HG03460 (cell line): ENCODE results near the gene APMAP.

Experiments used
- ATAC-seq: cut with Tn5 transposase; IDR thresholded peaks from one replicate; pipeline ENCODE4 v1.9.1; 2021; ENCODE audit not compliant: unreplicated experiment

The APMAP gene

DNA sequence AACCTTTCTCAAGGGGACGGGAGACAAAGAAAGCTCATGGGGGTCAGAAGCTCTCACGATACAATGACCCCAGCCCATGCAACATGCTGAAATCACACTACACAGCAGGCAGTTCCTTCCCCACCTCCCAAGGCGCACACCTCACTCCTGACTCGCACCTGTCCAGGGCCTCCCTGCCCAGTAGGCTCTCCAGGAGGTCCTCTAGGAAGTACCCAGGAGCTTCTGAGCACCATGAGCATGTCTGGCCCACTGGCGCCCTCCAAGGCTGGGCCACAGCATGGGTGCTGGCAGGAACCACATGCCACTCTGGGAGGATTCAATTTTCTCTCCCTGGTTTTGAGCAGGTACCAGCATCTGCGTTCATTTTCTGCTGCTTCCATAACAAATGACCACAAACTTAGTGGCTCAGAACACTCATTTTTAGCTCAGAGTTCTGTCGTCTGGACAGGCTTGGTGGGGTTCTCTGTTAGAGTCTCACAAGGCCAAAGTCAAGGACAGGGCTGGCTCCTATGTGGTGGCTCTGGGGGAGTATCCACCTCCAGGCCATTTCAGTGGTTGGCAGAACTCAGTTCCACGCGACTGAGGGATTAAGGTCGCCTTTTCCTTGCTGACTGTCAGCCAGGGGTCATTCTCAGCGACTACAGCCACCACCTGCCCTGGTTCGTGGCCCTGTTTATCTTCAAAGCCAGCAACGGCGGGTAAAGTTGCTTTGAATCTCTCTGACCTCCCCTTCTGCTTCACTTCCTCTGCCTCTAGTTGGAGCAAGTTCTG is 32.7 kb upstream of the APMAP start:
- no peak for ATAC-seq

DNA sequence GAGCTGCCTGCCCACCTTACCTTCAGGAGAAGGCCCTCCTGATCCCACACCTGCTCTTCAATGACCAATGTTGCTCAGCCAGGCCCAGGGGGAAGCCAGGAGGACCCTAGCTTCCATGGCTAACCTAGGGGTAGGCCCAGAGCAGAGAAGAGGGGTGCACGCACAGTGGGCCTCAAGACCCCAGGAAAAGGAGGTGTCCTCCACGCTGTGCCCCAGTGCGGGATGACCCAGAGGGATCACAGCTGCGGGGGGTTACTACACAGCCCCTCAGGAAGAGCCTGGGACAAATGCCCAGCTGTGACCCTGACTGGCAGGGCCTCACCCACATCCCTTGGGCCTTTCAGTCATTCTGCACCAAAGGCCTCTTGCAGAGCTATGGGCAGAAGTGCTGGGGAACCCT is 31.6 kb upstream of the APMAP start:
- no peak for ATAC-seq

DNA sequence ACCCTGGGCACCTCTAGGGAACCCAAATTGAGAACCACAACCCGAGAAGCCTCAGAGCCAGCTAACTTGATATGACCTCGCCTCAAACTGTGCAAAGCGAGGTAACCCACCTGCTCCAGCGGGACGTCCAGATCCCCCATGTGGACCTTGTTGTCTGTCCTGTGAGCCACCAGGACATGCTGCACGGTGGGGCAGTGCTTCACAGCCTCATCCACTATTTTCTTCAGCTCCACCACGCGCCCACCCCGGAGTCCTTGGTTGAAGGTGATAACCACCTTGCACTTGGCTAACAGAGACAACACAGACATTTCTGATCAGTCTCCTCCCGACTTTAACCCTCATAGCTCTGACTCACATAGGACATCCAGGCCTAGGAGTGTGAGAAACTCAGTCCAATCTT is 30.8 kb upstream of the APMAP start:
- no peak for ATAC-seq

DNA sequence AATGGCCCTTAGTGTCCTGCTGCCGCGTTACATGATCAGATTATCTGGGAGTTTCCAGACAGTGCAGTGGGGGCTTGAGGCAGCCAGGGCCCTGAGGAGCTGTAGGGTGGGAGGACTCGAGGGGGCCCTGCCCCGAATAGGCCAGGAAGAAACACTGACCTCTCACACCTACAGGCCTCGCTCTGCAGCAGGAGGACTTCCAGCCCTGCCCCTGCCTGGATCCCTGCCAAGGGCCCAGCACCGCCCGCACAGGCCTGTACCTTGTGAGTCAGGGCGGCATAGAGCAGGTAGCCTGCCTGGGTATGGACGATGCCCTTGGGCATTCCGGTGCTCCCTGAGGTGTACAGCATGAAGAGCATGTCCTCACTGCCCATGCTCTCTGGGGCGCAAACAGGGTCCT is 30.1 kb upstream of the APMAP start:
- no peak for ATAC-seq

DNA sequence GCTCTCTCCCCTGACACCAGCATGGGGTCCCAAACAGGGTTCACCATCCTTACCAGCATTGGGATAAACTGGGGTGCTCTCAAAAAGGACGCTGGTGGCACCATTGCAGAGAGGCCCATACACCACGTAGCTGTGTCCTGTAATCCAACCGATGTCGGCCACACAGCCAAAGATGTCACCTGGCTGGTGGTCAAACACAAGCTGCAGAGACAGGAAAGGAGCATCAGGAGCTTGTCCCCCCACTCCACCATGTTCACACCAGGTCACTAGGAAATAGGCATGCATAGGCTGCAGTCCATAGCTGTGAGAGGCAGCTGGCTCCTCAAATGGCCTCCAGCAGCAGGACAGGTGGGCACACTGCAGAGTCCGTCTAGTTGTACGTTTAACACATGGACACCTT is 28.8 kb upstream of the APMAP start:
- ATAC-seq: no peak

DNA sequence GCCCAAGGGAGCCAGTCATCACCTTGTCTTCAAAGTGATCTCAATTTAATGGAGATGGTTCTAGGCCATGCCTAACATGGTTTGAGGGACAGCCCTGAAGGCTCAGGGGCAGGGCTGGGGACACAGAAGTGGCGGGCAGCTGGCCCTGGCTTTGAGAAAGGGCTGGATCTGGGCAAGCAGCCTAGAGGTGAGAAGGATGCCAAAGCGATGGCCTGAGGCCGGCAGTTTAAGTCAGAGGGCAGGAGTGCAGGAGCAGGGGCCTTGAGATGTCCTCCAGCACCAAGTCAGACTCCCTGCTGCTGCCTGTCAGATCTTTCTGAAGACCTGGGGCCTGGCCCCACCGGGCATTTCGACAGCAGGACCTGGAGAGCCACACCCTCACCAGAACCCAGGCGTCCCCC is 28.4 kb upstream of the APMAP start:
- ATAC-seq: no peak

DNA sequence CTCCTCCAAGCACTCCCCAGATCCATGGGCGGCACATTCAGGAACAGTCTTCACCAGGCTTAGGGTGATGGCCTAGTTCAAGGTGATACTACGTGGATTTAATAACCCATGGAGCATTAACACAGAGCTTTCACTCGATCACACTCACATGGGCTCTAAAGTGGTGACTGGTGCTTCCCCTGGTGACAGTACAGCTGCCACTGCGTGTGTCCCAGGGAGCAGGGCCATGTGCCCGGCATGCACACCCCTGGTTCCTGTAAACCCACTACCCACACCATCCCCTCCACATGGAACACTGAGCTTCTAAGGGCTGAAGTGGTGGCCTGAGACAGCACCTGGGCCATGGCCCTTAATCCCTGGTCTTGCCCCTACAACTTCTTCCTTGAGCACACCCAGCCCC is 27.8 kb upstream of the APMAP start:
- no peak for ATAC-seq

DNA sequence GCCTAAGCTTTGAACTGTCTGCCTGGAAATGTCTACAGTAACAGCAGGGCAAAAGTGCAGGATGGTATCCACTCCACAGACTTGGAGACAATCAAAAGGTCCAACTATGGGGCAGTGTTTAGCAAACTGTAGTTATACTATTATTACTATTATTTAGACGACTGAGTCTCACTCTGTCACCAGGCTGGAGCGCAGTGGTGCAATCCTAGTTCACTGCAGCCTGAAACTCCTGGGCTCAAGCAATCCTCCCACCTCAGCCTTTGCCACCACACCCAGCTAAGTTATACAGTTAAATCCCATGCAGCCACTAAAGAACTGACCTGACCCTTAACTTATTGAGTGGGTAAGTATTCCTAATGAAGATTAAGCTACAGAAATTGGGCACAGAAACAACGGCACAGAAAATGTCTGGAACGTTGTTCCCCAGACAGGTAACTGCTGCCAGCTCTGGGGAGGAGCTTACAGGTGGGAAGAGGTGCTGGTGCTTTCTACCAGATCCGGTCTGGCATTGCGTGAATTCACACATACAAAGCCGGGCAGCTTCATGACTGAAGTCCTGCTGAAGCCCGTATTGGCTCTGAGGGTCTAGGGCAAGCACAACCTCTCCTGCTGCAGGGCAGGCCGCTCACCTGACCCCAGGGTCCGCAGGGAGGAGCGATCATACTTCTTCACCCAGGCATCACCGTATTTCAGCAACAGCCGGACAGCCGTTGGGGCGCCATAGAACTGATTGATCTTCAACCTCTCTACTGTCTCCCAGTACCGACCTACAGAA is 27.0 kb upstream of the APMAP start:
- ATAC-seq: no peak

DNA sequence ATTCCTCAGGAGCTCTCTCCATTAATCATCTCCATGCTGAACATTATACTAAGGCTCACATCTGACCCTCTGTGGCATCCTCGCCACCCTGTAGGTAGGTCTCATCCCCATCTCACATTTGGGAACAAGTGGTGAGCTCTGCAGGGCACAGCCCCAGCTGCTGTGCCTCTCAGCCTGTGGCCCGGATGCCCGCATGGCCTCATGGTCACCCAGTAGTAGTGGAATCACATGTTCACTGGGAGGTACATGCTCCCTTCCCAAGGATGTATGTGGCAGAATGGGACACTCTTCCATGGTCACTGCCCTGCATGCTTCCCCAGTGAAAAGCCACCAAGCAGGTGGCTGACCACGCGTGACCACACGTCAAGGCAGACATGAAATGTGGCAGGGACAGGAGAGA is 26.3 kb upstream of the APMAP start:
- no peak for ATAC-seq

DNA sequence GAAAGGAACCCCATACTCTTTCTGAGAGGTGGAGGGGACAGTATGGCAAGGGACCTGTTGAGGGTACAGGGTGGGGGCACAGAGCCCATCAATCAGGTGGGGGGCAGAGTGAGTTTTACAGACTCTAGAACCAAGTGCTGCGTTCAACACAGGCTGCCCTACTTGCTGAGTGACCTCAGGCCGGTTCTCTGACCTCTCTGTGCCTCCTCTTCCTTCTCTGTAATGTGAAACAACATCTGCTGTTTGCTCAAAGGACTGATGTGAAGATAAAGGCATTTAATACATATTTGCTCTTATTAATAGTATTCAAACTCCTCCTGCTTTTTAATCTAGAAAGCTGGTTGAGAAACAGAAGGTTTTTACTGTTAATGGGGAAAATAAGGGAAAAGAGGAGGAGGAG is 25.9 kb upstream of the APMAP start:
- no peak for ATAC-seq

DNA sequence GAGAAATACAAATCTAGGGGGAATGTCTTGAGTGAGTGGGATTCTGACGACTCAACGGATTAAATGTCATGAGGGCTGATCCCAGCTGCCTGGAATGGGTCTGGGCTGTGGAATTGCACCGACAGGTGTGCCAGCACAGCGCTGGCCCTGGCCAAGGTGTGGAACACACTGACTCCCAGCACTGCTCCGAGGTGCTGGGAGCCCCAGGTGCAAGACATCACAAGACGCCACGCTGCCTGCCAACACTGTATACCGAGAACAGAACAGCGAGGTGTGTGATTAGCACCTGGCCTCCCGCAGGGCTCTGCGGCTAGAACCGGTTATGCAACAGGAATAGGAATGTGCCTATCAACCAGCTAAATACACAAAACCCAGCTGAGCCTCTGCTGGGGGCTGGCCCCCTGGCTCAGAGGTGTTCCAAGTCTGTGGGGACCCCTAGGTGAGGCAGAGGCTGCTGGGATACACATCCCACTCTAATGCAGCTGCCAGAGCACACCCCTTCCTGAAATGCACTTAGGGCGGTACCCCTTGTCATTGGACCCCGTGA is 24.8 kb upstream of the APMAP start:
- no peak for ATAC-seq

DNA sequence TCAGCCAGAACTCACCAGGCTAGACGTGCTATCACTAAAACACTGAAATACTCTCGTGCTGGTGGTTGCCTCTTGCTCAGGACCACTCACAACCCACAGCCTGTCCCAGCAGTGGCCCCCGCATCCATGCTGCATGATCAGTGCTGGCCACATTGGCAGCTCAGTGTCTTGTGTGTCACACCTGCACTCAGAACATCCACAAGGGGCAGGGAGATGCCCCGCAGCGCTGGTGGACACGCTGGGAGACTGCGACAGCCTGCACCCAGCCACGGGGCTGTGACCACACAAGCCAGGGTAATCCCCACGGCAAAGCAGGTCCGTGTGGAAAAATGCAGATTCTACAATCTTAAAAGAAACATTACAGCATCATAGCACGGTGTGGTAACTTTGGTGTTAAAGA is 23.9 kb upstream of the APMAP start:
- ATAC-seq: no peak

DNA sequence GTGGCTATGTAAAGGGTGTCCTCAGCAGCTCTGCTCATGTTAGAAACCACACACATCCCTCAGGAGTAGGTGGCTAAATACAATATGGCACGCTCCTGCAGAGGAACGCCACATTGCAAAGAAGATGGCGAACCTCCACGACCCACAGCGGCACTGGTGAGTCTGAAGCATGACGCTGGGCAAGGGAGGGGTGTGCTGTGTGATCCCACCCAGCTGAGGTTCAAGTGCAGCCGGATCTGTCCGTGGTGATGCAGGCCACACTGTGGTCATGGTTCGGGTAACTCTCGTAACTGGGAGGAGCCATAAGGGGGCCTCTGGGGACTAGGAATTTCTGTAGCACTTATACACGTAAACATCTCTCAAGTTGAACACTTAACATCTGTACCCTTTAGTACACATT is 23.4 kb upstream of the APMAP start:
- ATAC-seq: no peak

DNA sequence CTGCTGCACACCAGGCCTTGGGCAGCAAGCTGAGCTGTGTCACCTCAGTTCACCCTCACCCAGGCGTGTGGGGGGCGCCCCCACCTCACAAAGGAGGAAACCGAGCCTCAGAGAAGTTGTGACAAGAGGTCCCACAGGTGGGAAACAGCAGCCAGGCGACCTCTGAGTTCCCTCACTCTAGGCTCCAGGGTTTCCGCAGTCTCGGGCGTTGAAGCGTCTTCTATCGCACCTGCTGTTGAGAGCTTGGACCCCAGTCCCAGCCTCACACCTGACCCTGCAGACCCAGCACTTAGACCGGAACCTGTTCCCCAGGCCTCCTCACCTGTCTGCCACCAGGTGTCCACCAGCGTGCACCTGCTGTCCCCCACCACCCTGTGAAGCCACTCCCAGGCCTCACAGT is 22.3 kb upstream of the APMAP start:
- no peak for ATAC-seq

DNA sequence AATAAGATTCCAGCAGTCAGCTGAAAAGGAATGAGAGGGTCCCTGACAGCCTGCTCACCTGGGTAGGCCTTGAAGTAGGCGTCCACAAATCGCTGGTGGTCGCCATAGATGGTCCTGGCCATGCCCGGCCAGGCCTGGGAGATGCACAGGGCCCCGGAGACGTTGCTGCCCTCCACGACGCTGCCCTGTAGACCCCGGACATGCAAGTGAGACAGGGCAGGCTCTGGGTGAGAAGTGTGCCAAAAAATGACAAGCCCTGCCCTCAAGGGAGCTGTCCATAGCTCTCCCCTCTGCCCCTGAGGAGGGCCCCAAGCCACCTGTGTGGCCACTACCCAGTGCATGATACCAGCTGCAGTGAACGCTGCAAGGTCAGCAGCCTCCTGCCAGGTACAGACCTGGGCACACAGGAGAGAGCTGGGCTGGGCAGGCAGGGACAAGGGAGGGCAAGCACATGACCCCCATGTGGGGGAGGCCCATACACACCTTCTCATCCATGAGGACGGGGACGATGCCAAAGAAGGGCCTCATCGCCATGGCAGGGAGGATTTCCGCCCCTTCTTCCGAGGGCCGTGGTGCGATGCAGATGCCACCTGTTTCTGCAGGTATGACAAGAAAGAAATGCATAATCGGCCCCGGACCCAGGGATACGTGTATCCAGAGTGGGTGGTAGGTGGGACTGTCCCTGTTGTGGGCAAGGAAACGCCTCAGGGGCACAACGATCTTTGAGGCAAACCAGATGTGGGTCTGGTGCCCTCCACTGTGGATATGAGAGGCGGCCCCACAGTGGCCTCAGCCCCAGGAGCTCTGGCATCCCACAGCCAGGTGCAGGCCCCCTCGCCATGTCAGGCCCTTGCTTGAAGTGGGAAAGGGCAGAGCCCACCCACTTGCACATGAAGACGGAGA is 21.2 kb upstream of the APMAP start:
- no peak for ATAC-seq

DNA sequence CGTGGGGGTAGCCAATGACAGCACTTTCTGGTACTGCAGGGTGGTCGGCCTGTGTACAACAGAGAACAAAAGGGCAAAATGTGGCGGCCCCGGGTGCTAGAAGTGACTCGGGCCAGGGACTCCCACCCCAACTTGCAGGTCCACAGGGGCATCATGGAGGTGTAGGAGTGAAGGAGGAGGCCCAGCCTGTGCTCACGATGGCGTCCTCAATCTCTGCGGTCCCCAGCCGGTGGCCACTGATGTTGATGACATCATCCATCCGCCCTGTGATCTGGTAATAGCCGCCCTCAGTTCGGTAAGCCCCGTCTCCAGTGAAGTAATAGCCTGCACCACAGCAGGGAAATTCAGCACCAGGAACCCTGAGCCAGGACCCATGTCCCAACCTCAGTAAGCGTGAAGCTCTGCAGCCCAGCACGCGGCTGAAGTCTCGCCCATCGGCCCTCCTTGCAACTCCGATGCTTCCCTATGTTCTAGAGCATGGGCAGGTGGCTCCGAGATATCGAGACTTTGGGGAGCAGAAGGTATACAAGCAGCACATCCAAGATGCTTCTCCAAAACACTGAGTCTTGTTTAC is 20.2 kb upstream of the APMAP start:
- ATAC-seq: no peak

DNA sequence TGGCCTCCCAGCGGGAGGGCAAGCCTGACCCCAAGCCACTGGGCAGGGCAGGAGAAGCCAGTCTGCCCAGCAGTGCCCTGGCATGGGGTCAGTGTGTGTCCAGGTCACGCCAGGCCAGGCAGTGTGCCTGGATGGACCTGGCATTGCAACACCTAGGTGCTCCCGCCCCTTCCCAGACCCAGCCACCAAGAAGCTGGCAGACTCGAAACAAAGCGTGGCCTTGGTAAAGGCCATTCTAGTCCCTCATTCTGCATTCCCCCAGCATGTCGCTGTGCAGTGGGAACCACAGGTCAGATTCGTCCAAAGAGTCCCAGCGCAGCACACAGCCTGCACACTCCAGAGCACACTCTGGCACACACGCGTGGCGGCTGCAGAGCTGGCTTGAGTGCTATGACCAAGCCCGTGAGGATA is 19.3 kb upstream of the APMAP start:
- no peak for ATAC-seq

DNA sequence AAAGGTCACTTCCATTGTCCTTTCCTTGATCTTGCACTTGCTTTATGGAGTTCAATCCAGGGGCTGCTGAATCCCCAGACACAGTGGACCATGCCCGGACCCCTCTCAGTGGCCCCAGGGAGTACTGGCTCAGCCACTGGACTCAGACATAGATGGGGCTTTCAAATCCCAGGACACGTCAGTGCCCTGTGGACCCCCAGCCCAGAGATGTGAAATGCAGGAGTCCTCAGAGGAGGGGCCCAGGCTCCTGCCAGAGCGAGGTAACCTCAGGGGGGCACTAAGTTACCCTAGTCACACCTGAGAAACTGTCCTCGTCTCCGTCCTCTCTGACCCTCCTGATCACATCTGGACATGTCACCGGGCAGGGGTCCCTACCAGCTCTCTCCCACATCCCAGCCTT is 18.7 kb upstream of the APMAP start:
- ATAC-seq: no peak

DNA sequence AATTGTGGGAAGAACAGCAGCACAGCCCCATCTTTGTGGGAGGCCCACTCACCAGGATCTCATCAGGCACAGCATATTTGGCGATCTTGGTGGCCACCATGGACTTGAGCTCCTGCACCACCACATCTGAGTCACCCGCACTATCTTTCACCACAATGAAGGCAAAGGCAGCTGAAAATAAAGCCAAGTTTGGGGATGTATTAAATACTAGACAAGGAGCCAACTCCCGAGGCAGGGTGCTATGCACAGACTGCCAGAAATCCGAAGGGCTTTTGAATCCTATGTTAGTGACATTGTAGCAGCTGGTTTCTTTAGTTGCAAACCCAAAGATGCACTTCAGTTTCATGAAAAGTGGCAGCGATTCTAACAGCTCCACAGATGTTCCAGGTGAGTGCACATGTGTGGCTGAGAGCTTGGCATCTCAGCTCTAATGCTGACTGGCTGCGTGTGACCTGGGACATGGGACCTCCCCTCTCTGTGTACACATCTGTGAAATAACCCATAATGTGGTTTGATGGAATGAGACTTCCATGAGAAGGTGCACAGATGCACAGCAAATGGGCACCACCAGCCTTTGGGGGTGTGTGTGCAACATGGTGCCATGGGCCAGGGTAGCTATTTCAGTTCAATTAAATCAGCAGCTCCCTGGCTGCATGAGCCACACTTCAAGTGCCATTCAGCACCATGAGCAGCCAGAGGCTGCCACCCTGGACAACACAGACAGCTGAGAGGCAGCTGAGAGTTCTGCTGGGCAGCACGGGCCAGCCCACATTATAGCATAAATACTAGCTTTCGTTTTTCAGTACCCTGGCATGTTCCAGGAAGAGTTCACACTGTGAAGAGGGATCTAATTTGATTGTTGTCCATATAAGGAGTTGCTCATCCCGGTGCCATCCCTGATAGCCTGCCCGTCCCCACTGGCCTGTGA is 16.9 kb upstream of the APMAP start:
- ATAC-seq: no peak
